BLaER1 (cell line): Measurements from ENCODE around the gene UROC1.

Experiments
- H3K27ac ChIP-seq: shearing (Covaris generic); formaldehyde crosslinking; 2 replicates; pipeline ENCODE4 v1.8.1; 2022
- H3K27me3 ChIP-seq: shearing (Covaris generic); formaldehyde crosslinking; 2 replicates; pipeline ENCODE4 v1.8.1; 2022
- H3K36me3 ChIP-seq: shearing (Covaris generic); formaldehyde crosslinking; 2 replicates; pipeline ENCODE4 v1.8.1; 2022
- H3K4me1 ChIP-seq: shearing (Covaris generic); formaldehyde crosslinking; 2 replicates; pipeline ENCODE4 v1.8.1; 2022
- H3K4me2 ChIP-seq: shearing (Covaris generic); formaldehyde crosslinking; 2 replicates; pipeline ENCODE4 v1.8.1; 2022
- H3K4me3 ChIP-seq: shearing (Covaris generic); formaldehyde crosslinking; 2 replicates; pipeline ENCODE4 v1.8.1; 2022
- H3K9ac ChIP-seq: shearing (Covaris generic); formaldehyde crosslinking; 2 replicates; pipeline ENCODE4 v1.8.1; 2022
- H3K9me3 ChIP-seq: shearing (Covaris generic); formaldehyde crosslinking; 2 replicates; pipeline ENCODE4 v1.8.1; 2022
- H4K20me1 ChIP-seq: shearing (Covaris generic); formaldehyde crosslinking; 2 replicates; pipeline ENCODE4 v1.8.1; 2022
- Cebpa-rat ChIP-seq: shearing (Covaris generic); IDR thresholded peaks from 2 replicates; pipeline ENCODE4 v1.8.1; 2022

UROC1 gene

GRCh38 chr3:126439968-126440708 lies 77.4 kb downstream of the UROC1 start:
- Histone ChIP-seq H3K4me1 (no peaks in the 10 kb centered on the region), H3K27me3 (no peaks in the 10 kb centered on the region), H3K9me3 (no peaks in the 10 kb centered on the region), H3K27ac (no peak overlapping the region), H4K20me1 (peaks cover 3% of the 10 kb centered on the region; the same call in 1 of the 2 replicates), H3K4me2 (no peak overlapping the region), H3K9ac (no peak overlapping the region), H3K4me3 (no peak overlapping the region), H3K36me3 (peaks cover 73% of the 10 kb centered on the region)
- no peak for TF ChIP-seq Cebpa-rat

DNA sequence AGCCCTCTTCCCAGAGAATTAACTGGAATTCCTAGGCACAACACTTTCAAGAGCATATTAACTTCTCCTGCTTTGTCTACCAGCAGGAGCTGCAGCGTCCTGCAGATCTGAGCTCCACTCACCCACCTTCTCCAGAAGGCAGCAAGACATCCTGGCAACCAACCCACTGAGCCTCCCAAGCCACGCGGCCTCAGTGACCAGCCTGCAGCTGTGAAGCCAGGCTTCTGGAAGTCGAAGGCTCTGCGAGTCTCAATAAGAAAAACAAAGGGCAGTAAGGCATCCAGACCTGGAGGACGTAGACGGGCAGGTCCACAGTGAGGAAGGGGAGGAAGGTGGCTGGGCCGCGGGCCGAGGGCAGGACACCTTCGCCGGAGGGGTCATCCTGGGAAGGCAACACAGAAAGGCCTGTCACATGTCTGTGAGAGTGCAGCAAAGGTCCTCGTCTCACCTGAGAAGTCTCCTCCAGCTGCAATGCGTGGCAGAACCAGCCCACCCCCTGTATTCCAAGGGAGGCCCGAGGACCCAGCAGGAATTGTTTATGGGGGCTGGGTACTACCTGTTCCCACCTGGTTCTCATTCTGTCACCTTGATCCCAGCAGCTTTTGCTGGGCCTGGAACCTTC lies 78.1 kb downstream of the UROC1 start:
- no peaks in the 10 kb centered on the region for H3K4me1 ChIP-seq
- no peak overlapping the region for H3K4me3 ChIP-seq
- no peak overlapping the region for H3K27ac ChIP-seq
- H4K20me1 ChIP-seq = no peaks in the 10 kb centered on the region
- H3K9ac ChIP-seq = no peak overlapping the region
- no peak overlapping the region for H3K4me2 ChIP-seq
- no peak for TF ChIP-seq Cebpa-rat
- peaks cover 78% of the 10 kb centered on the region for H3K36me3 ChIP-seq
- H3K9me3 ChIP-seq = no peaks in the 10 kb centered on the region
- H3K27me3 ChIP-seq = no peaks in the 10 kb centered on the region

- H3K27ac ChIP-seq = no peak overlapping the region
- no peaks in the 10 kb centered on the region for H3K27me3 ChIP-seq
- H3K4me1 ChIP-seq = no peaks in the 10 kb centered on the region
- no peak overlapping the region for H3K9ac ChIP-seq
- no peak overlapping the region for H3K4me3 ChIP-seq
- no peak for TF ChIP-seq Cebpa-rat
- no peak overlapping the region for H3K4me2 ChIP-seq
- H3K36me3 ChIP-seq = peaks cover 83% of the 10 kb centered on the region
- H3K9me3 ChIP-seq = no peaks in the 10 kb centered on the region
- H4K20me1 ChIP-seq = no peaks in the 10 kb centered on the region
Measured at GRCh38 chr3:126438746-126439145, 78.8 kb downstream of the UROC1 start.

DNA sequence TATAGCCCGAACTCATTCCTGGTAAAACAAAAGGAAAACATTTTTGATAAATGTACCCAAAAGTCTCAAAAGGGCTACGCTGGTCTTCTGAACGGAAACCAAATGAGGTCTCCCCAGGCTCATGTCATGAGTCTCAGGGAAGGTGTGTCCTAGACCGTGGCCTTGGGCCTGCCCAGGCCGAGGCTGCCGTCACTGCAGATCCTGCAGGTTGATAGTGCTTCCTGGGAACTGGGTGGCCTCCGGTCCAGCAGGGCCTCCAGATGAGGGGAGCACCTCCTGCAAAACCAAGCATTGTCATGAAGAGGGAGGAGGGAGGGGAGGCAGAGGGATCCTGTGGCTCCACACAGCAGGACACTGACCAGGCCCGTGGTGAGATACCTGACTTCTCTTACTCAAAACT lies 79.4 kb downstream of the UROC1 start:
- H3K27ac ChIP-seq = no peak overlapping the region

GRCh38 chr3:126436826-126437717 lies 80.5 kb downstream of the UROC1 start:
- Histone ChIP-seq H3K4me1 (no peaks in the 10 kb centered on the region), H3K27me3 (no peaks in the 10 kb centered on the region), H3K9ac (no peak overlapping the region), H3K27ac (no peak overlapping the region), H3K4me3 (no peak overlapping the region), H3K4me2 (no peak overlapping the region), H3K9me3 (no peaks in the 10 kb centered on the region), H3K36me3 (peaks cover 88% of the 10 kb centered on the region), H4K20me1 (no peaks in the 10 kb centered on the region)
- no peak for TF ChIP-seq Cebpa-rat

More for the DNA sequence above, 79.4 kb downstream of the UROC1 start:
- Histone ChIP-seq H3K4me1 (no peaks in the 10 kb centered on the region), H3K27me3 (no peaks in the 10 kb centered on the region), H3K4me3 (no peak overlapping the region), H3K4me2 (no peak overlapping the region), H3K9ac (no peak overlapping the region), H3K9me3 (no peaks in the 10 kb centered on the region), H3K36me3 (peaks cover 88% of the 10 kb centered on the region), H4K20me1 (no peaks in the 10 kb centered on the region)
- TF ChIP-seq Cebpa-rat = no peak

DNA sequence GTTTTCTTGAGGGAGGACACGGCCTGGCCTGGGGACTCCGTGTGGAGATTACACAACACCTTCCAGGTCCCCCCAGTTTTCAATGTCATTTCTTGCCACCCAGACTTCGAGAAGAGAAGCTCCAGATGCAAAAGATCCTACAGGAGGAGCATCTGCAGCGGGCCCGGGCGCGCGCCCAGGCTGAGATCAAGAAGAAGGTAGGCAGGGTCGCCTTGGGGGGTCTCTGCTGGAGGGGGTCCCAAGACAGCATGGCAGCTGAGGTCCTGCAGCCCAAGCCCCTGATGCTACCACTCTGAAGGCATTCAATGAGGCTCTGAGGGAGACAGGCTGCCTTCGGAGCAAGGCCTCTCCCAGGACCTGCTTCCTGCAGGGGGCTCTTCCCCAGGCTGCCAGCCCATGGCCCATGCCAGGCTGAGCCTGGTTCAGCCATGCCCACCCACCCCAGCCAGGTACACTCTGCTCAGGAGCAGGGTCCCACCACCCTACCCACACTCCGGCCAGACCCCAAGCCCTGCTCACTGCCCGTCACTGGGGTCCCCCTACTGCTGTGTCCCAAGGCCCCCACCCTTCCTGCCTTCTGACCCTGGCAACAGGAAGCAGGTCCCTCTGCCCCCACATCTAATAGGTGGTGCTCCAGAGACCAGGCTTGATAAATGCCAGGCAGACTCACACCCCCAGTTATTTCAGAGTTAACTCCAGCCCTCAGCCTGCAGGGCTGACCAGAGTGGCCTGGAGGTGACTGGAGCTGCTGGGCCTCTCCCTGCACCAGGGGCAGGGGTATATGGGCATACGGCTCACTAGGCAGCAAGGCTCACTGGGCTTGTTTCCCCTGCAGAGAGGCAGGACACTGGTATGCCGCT lies 81.9 kb downstream of the UROC1 start:
- Histone ChIP-seq H3K36me3 (peaks cover 77% of the 10 kb centered on the region), H3K27me3 (no peaks in the 10 kb centered on the region), H3K9ac (no peak overlapping the region), H3K4me2 (no peak overlapping the region), H3K27ac (no peak overlapping the region), H3K4me3 (no peak overlapping the region), H3K4me1 (no peaks in the 10 kb centered on the region), H4K20me1 (no peaks in the 10 kb centered on the region), H3K9me3 (no peaks in the 10 kb centered on the region)
- no peak for TF ChIP-seq Cebpa-rat

DNA sequence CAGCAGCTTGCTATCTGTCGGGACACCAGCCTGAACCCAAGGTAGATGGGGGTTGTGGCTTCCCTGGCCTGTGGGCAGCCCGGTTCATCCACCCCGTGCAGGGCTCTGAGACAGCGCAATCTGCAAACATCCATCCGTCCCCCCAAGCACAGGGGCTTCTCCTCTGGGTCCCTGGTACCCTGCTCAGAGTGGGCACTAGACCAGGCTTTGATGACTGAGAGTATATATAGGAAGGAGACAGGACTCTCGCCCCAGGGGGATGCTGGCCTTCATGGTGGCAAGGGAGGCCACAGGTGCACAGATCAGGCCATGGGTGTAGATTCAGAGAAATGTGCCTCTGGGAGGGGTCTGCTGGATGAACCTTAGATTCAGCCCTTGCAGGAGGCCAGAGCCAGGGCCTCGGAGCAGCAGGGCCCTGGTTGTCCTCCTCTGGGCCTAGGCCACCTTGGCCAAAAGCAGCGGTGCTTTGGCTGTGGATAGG lies 82.6 kb downstream of the UROC1 start:
- H3K9ac ChIP-seq = no peak overlapping the region
- no peak for TF ChIP-seq Cebpa-rat
- H4K20me1 ChIP-seq = no peaks in the 10 kb centered on the region
- no peaks in the 10 kb centered on the region for H3K27me3 ChIP-seq
- no peaks in the 10 kb centered on the region for H3K4me1 ChIP-seq
- H3K4me3 ChIP-seq = no peak overlapping the region
- H3K27ac ChIP-seq = no peak overlapping the region
- H3K4me2 ChIP-seq = no peak overlapping the region
- H3K9me3 ChIP-seq = no peaks in the 10 kb centered on the region
- H3K36me3 ChIP-seq = peaks cover 70% of the 10 kb centered on the region

DNA sequence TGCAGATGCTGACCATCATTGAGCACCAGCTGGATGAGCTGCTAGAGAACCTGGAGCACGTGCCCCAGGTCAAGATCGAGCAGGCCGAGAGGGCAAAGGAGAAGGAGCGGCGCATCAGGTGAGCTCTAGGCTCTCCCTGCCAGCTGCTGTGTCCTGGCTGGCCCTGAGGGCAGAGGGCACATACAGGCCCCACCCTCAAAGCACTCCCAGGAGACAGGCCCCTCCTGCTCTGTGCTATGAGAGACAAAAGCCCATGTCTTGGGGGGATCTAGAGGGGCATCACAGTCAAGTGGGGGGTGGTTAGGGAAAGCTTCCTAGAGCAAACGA lies 83.3 kb downstream of the UROC1 start:
- Histone ChIP-seq H3K4me1 (no peaks in the 10 kb centered on the region), H3K9ac (no peak overlapping the region), H4K20me1 (no peaks in the 10 kb centered on the region), H3K9me3 (no peaks in the 10 kb centered on the region), H3K4me2 (no peak overlapping the region), H3K36me3 (peaks cover 63% of the 10 kb centered on the region), H3K27ac (no peak overlapping the region), H3K27me3 (no peaks in the 10 kb centered on the region), H3K4me3 (no peak overlapping the region)
- TF ChIP-seq Cebpa-rat = no peak

- Histone ChIP-seq H3K4me2 (no peak overlapping the region), H4K20me1 (no peaks in the 10 kb centered on the region)
- TF ChIP-seq Cebpa-rat = no peak
Measured at GRCh38 chr3:126433496-126434263, 83.9 kb downstream of the UROC1 start.

More at GRCh38 chr3:126433496-126434263, 83.9 kb downstream of the UROC1 start:
- Histone ChIP-seq H3K9me3 (no peaks in the 10 kb centered on the region), H3K4me3 (no peak overlapping the region), H3K9ac (no peak overlapping the region), H3K36me3 (peaks cover 57% of the 10 kb centered on the region), H3K4me1 (no peaks in the 10 kb centered on the region), H3K27me3 (no peaks in the 10 kb centered on the region), H3K27ac (no peak overlapping the region)
